GM21786 (cell line): ENCODE results near the gene ERC1.
"Not testable (repeated sequence)": the region's sequence is repeated elsewhere in the genome, so short reads cannot be mapped to it uniquely, and the experiment has no call there.

Experiments used
- ATAC-seq: cut with Tn5 transposase; IDR thresholded peaks from one replicate; pipeline ENCODE4 v1.9.1; 2021; ENCODE audit not compliant: unreplicated experiment

The ERC1 gene

GRCh38 chr12:1313906-1314305 is 322.9 kb downstream of the ERC1 start:
- no peak for ATAC-seq

GRCh38 chr12:1314523-1314922 is 323.5 kb downstream of the ERC1 start:
- no peak for ATAC-seq

GRCh38 chr12:1316991-1317390 is 326.0 kb downstream of the ERC1 start:
- not testable (repeated sequence) for ATAC-seq

- no peak for ATAC-seq
Observed at GRCh38 chr12:1318327-1319031, 327.5 kb downstream of the ERC1 start.

GRCh38 chr12:1319212-1319611 is 328.2 kb downstream of the ERC1 start:
- ATAC-seq = no peak

- ATAC-seq = no peak
Observed at GRCh38 chr12:1320021-1320420, 329.0 kb downstream of the ERC1 start.

GRCh38 chr12:1322821-1323220 is 331.8 kb downstream of the ERC1 start:
- no peak for ATAC-seq

- no peak for ATAC-seq
Observed at GRCh38 chr12:1324099-1324498, 333.1 kb downstream of the ERC1 start.

- no peak for ATAC-seq
Observed at GRCh38 chr12:1324910-1325309, 333.9 kb downstream of the ERC1 start.

GRCh38 chr12:1325666-1326065 is 334.6 kb downstream of the ERC1 start:
- ATAC-seq = no peak

GRCh38 chr12:1326258-1326657 is 335.2 kb downstream of the ERC1 start:
- no peak for ATAC-seq

GRCh38 chr12:1328391-1328790 is 337.4 kb downstream of the ERC1 start:
- no peak for ATAC-seq

- no peak for ATAC-seq
Observed at GRCh38 chr12:1329784-1330476, 338.9 kb downstream of the ERC1 start.

GRCh38 chr12:1330477-1330827 is 339.4 kb downstream of the ERC1 start:
- no peak for ATAC-seq

GRCh38 chr12:1332327-1332726 is 341.3 kb downstream of the ERC1 start:
- no peak for ATAC-seq

GRCh38 chr12:1338483-1339177 is 347.6 kb downstream of the ERC1 start:
- ATAC-seq = no peak

- ATAC-seq = not testable (repeated sequence)
Observed at GRCh38 chr12:1339178-1339541, 348.1 kb downstream of the ERC1 start.

GRCh38 chr12:1339618-1340319 is 348.7 kb downstream of the ERC1 start:
- no peak for ATAC-seq

- ATAC-seq = not testable (repeated sequence)
Observed at GRCh38 chr12:1341270-1341669, 350.2 kb downstream of the ERC1 start.

GRCh38 chr12:1343422-1343821 is 352.4 kb downstream of the ERC1 start:
- ATAC-seq = no peak

- ATAC-seq = no peak
Observed at GRCh38 chr12:1344245-1344644, 353.2 kb downstream of the ERC1 start.

GRCh38 chr12:1346126-1346525 is 355.1 kb downstream of the ERC1 start:
- ATAC-seq = no peak
